Prostate gland (tissue), 2 donors: ENCODE data around the gene PTPRJ. TPM values are rescaled to one million over a fixed set of nuclear protein-coding genes. Genes with fewer than 3 reads are reported as not detected.

Experiments
- DNase-seq: peaks from one replicate; pipeline ENCODE4 v3.0.0-alpha.2; 2019; ENCODE audit warnings: low spot score
- H3K27ac ChIP-seq, 2 donors: fragments of 200-600 bp; sonication (generic); 2 replicates each; pipeline ENCODE4 v1.5.1; 2017 to 2019
- H3K27me3 ChIP-seq: fragments of 200-600 bp; sonication (generic); replicated peaks from 2 replicates; pipeline ENCODE4 v1.5.1; 2019; ENCODE audit not compliant: insufficient read depth
- H3K36me3 ChIP-seq, 2 donors: fragments of 200-600 bp; sonication (generic); 1 replicate in 1 of 2; 2 replicates in 1 of 2; pipeline versions ENCODE4 v1.5.1 to v1.8.1; 2017 to 2019
- H3K4me1 ChIP-seq: fragments of 200-600 bp; sonication (generic); replicated peaks from 2 replicates; pipeline ENCODE4 v1.5.1; 2019
- H3K4me3 ChIP-seq, 2 donors: fragments of 200-600 bp; sonication (generic); 2 replicates each; pipeline ENCODE4 v1.5.1; 2017 to 2019
- H3K9me3 ChIP-seq: fragments of 200-600 bp; sonication (generic); 2 replicates; pipeline ENCODE4 v1.5.1; 2017
- POLR2A ChIP-seq: fragments of 450-650 bp; IDR thresholded peaks from one replicate; pipeline ENCODE4 v1.6.1; 2016; ENCODE audit warnings: antibody characterized with exemption, mild to moderate bottlenecking
- POLR2AphosphoS5 ChIP-seq: sonication (generic); formaldehyde crosslinking; IDR thresholded peaks from one replicate; pipeline ENCODE4 v1.6.1; 2017; ENCODE audit warnings: antibody characterized with exemption
- WGBS: methylation state at CpG from one replicate; pipeline ENCODE4 v1.1.5; 2018; 5-methylcytosine and 5-hydroxymethylcytosine counted together
- intact Hi-C: fragments of 100-400 bp; cut with DNase I; formaldehyde crosslinking; loops from one replicate; pipeline ENCODE4 v1.14.2; 2022
- total RNA-seq, 2 donors: library from RNA; depleted of rRNA; stranded (reverse); fragments of >200 nt; gene quantifications; one replicate each; pipeline ENCODE4 v1.1.0, GENCODE V29; 2016
- TF ChIP-seq, protein P1 (sequence below), 4 experiments: fragments of 200-600 bp in 2 of 4; fragments of 450-650 bp in 2 of 4; sonication (generic) in 2 of 4; IDR thresholded peaks; 1 replicate in 3 of 4; 2 replicates in 1 of 4; pipeline ENCODE4 v1.5.1; 2016 to 2019; ENCODE audit warnings: antibody characterized with exemption in 4 of 4, mild to moderate bottlenecking in 2 of 4, moderate library complexity in 2 of 4

The PTPRJ gene
- total RNA-seq, 2 donors from 2014 or later, result 24.9 to 48.0 TPM

GRCh38 chr11:48032721-48033120 lies 52.4 kb downstream of the PTPRJ start:
- Histone ChIP-seq H3K27ac (no peak overlapping the region), H3K36me3 (no peaks in the 10 kb centered on the region), H3K27me3 (no peaks in the 10 kb centered on the region), H3K4me3 (no peak overlapping the region), H3K4me1 (peaks cover 5% of the 10 kb centered on the region), H3K9me3 (no peaks in the 10 kb centered on the region)
- intact Hi-C loops, result no loop called here
- 83% methylated on average over 6 of the region's 6 CpGs for WGBS
- TF ChIP-seq POLR2A (no peak), POLR2AphosphoS5 (no peak)
- TF ChIP-seq, protein P1, sequence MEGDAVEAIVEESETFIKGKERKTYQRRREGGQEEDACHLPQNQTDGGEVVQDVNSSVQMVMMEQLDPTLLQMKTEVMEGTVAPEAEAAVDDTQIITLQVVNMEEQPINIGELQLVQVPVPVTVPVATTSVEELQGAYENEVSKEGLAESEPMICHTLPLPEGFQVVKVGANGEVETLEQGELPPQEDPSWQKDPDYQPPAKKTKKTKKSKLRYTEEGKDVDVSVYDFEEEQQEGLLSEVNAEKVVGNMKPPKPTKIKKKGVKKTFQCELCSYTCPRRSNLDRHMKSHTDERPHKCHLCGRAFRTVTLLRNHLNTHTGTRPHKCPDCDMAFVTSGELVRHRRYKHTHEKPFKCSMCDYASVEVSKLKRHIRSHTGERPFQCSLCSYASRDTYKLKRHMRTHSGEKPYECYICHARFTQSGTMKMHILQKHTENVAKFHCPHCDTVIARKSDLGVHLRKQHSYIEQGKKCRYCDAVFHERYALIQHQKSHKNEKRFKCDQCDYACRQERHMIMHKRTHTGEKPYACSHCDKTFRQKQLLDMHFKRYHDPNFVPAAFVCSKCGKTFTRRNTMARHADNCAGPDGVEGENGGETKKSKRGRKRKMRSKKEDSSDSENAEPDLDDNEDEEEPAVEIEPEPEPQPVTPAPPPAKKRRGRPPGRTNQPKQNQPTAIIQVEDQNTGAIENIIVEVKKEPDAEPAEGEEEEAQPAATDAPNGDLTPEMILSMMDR (IDR thresholded peaks at IDR 0.05), result no peak
- DNase-seq, result no peak

DNA sequence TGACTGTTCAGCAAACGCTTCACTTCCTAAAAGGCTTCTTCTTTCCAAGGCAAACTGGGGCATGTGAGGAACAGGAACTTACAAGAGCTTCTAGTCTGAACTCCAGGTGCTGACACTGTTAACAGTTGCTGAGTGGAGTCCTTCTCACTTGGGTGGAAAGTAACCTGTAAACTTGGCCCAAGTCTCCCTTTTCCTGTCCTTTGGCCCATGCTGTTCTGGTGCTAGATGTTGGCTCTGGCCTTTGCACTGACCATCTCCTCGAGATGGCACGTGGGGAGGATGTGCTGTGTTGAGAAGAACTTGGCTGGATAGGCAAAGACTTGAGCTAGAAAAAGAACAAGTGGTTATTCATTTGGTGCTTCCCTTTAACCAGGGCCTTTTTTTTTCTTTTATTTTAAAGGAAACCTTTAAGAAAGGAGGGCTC lies 53.6 kb downstream of the PTPRJ start:
- H3K27ac ChIP-seq, result peak overlapping the region in 1 of 2 donors; percentile 2
- no peak for TF ChIP-seq POLR2AphosphoS5
- no peak for TF ChIP-seq POLR2A
- TF ChIP-seq, protein P1 (IDR thresholded peaks at IDR 0.05), result no peak
- peaks cover 2% of the 10 kb centered on the region for H3K4me1 ChIP-seq
- no peak overlapping the region for H3K4me3 ChIP-seq
- no peaks in the 10 kb centered on the region for H3K9me3 ChIP-seq
- H3K27me3 ChIP-seq, result no peaks in the 10 kb centered on the region
- 69% methylated on average over 3 of the region's 3 CpGs for WGBS
- no peaks in the 10 kb centered on the region for H3K36me3 ChIP-seq
- intact Hi-C loops, result no loop called here
- no peak for DNase-seq

DNA sequence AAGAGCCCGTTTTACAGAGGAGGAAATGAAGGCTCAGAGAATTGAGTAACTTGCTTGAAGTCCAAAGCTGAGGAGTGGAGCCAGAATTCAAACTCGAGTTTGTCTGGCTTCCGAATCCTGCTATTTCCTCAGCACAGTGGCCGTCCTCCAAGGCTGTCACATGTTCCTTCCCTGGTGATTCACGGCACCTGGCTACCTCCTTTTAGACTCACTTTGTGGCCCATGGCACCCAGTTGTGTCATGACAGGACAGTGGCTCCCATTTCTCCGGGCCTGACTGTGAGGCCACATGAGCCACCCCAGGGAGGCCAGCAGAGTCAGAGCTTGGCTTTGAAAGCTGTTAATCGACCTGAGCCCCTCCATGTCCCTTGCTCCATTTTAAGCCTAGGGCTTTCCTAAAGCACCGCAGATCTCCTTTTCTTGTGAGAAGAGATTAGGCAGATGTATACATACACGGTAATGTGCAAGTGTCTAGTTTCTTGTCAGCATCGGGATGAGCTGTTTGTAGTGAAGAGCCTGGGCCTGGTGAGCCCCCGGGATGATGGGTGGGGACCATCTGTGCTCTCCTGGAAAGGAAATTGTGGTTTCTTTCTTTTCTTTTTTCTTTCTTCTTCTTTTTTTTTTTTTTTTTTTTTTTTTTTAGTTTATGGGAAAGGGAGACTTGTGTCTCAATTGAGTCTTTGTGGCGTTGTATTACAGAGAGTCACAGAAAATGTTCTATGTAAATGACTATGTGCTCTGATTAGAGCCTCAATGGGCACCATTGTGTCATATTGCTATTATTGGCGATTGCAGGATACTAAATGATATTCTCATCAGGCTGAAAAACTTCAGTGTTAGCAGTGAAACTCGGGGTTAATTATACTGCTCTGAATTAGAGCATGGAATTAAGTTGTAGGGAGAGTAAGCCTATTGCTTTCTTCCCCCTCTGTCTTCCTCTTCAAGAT lies 54.8 kb downstream of the PTPRJ start:
- H3K36me3 ChIP-seq, result no peaks in the 10 kb centered on the region
- intact Hi-C loops, result no loop called here
- TF ChIP-seq, protein P1 (IDR thresholded peaks at IDR 0.05), result no peak
- no peaks in the 10 kb centered on the region for H3K27me3 ChIP-seq
- no peaks in the 10 kb centered on the region for H3K9me3 ChIP-seq
- H3K4me1 ChIP-seq, result peaks cover 4% of the 10 kb centered on the region
- no peak for DNase-seq
- H3K27ac ChIP-seq, result peak overlapping the region; percentile 40 to 88
- 75% methylated on average over 14 of the region's 14 CpGs for WGBS
- no peak overlapping the region for H3K4me3 ChIP-seq

GRCh38 chr11:48036011-48036410 lies 55.7 kb downstream of the PTPRJ start:
- WGBS, result 28% methylated on average over 1 of the region's 1 CpG
- no peak for DNase-seq
- H3K27ac ChIP-seq, result peak overlapping the region; percentile 43 to 88
- no peaks in the 10 kb centered on the region for H3K27me3 ChIP-seq
- intact Hi-C loops, result no loop called here
- no peak overlapping the region for H3K4me3 ChIP-seq
- H3K9me3 ChIP-seq, result no peaks in the 10 kb centered on the region
- TF ChIP-seq, protein P1 (IDR thresholded peaks at IDR 0.05), result no peak
- TF ChIP-seq POLR2A, result no peak
- no peak for TF ChIP-seq POLR2AphosphoS5
- H3K4me1 ChIP-seq, result peaks cover 6% of the 10 kb centered on the region
- no peaks in the 10 kb centered on the region for H3K36me3 ChIP-seq

DNA sequence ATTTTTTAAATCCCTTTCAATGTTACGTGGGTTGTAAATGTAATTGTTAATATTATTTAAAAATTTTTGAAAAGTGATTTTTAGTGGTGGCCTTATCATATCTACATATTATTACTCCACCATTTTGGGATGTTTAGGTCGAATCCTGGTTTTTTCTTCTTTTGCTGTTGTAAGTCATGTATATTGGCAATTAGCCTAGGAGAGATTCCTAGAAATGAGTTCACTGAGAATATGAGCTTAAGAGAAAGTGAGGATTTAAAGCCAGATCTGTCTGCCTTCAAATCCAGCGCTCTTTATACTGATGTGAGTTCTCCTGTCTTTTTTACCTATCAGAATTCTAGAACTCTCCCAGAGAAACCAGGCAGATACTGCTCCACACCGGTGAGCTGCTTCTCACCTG lies 56.1 kb downstream of the PTPRJ start:
- WGBS, result 53% methylated on average over 4 of the region's 4 CpGs
- no peaks in the 10 kb centered on the region for H3K27me3 ChIP-seq
- DNase-seq, result no peak
- no peaks in the 10 kb centered on the region for H3K9me3 ChIP-seq
- TF ChIP-seq POLR2A, result no peak
- no peak for TF ChIP-seq POLR2AphosphoS5
- TF ChIP-seq, protein P1 (IDR thresholded peaks at IDR 0.05), result no peak
- no peak overlapping the region for H3K4me3 ChIP-seq
- H3K4me1 ChIP-seq, result peaks cover 9% of the 10 kb centered on the region
- intact Hi-C loops, result no loop called here
- H3K27ac ChIP-seq, result peak overlapping the region; percentile 43 to 88
- no peaks in the 10 kb centered on the region for H3K36me3 ChIP-seq
